ENCODE results near the gene ENDOV.

DNA sequence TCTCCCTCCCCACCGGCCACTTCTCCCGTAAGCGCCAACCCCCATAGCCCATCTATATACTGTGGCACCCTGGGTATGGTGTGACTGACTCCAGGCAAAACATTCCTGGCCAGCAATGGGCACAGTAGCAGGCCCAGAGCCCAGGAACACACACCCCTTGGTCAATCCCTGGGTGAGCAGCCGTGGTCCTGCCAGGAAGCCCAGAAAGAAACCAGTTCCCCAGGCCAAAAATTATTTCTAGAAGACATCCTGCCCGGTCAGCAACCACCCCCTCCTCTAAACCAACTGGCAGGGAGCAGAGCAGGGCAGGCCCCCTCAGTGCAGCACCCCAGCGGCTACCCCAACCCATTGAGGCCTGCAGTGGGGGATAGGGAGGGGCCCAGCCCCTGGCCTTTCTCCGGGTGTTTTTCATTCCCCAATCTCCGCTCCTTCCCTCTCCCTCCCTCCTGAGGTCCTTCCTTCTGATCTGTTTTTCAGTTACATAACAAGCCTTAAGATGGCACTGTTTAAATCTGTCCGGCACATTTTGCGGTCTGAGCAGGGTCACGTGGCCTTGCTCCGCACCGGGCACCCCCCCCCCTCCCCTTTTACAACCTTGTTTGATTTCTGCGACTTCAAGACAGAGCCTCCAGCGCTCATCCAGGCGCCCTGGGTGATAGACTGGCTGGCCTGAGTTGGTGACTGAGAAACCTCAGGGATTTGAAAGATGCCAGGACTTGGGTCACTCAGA is 59.4 kb downstream of the ENDOV start:
- TF ChIP-seq, protein P1, sequence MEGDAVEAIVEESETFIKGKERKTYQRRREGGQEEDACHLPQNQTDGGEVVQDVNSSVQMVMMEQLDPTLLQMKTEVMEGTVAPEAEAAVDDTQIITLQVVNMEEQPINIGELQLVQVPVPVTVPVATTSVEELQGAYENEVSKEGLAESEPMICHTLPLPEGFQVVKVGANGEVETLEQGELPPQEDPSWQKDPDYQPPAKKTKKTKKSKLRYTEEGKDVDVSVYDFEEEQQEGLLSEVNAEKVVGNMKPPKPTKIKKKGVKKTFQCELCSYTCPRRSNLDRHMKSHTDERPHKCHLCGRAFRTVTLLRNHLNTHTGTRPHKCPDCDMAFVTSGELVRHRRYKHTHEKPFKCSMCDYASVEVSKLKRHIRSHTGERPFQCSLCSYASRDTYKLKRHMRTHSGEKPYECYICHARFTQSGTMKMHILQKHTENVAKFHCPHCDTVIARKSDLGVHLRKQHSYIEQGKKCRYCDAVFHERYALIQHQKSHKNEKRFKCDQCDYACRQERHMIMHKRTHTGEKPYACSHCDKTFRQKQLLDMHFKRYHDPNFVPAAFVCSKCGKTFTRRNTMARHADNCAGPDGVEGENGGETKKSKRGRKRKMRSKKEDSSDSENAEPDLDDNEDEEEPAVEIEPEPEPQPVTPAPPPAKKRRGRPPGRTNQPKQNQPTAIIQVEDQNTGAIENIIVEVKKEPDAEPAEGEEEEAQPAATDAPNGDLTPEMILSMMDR (IDR thresholded peaks at IDR 0.05): no peak
- no peak for TF ChIP-seq POLR2A (IDR thresholded peaks at IDR 0.05)

Data from uterus (tissue), 2 donors.